ENCODE data around the gene ARHGEF28.

The ARHGEF28 gene

DNA sequence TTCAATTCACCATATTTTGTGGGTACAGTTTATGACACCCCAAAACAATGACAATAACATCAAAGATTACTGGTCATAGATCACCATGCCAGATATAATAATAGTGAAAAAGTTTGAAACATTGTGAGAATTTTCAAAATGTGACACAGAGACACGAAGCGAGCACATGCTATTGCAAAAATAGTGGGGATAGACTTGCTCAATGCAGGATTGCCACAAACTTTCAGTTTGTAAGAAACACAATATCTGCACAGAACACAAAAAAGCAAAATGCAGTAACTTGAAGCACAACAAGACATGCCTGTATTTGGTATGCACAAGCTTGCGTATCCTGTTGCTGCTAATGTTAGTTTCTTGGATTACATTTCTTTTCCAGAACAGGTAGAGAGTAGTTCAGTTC lies 35.8 kb downstream of the ARHGEF28 start:
- Histone ChIP-seq H3K9me3 (ENCODE audit: severe bottlenecking) (no peaks in the 10 kb centered on the region), H3K27me3 (ENCODE audit: insufficient read depth, low read depth, severe bottlenecking) (no peaks in the 10 kb centered on the region), H3K36me3 (no peaks in the 10 kb centered on the region), H3K27ac (no peak overlapping the region), H3K4me3 (ENCODE audit: low read depth, low read length) (no peak overlapping the region)
- TF ChIP-seq, protein P1, sequence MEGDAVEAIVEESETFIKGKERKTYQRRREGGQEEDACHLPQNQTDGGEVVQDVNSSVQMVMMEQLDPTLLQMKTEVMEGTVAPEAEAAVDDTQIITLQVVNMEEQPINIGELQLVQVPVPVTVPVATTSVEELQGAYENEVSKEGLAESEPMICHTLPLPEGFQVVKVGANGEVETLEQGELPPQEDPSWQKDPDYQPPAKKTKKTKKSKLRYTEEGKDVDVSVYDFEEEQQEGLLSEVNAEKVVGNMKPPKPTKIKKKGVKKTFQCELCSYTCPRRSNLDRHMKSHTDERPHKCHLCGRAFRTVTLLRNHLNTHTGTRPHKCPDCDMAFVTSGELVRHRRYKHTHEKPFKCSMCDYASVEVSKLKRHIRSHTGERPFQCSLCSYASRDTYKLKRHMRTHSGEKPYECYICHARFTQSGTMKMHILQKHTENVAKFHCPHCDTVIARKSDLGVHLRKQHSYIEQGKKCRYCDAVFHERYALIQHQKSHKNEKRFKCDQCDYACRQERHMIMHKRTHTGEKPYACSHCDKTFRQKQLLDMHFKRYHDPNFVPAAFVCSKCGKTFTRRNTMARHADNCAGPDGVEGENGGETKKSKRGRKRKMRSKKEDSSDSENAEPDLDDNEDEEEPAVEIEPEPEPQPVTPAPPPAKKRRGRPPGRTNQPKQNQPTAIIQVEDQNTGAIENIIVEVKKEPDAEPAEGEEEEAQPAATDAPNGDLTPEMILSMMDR (IDR thresholded peaks at IDR 0.05; ENCODE audit: low read depth, low read length): no peak
- DNase-seq: no peak

DNA sequence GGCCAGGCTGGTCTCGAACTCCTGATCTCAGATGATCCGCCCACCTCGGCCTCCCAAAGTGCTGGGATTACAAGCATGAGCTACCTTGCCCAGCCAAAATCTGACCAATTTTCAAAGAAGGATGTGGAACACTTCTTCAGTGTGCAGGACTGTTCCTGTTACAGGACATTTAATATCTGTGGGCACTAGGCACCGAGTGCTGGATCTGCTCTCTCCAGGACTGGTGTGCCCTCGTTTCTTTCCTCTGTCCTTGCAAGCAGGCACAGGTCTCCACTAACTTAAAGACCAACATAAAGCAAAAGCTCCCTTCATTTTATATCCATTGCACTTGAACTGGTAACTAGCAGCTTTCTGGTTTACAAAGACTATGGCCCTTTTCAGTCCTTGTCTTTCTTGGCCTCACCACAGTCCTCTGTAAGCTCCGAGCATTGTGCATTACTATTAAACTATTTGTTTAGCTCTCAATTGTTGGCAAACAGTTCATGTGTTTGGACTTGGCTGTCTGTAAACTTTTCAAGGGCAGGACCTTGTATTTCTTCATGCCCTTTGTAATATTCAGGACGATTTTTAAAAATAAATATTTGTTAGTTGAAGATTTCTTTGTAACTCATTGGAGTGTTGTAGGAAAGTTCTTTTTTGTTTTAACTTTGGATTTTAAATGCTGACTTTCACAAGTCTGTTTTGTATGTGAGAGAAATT lies 37.3 kb downstream of the ARHGEF28 start:
- H3K36me3 ChIP-seq: no peaks in the 10 kb centered on the region
- no peaks in the 10 kb centered on the region for H3K9me3 ChIP-seq (ENCODE audit: severe bottlenecking)
- no peak overlapping the region for H3K4me3 ChIP-seq (ENCODE audit: low read depth, low read length)
- DNase-seq: no peak
- H3K27ac ChIP-seq: no peak overlapping the region
- H3K27me3 ChIP-seq (ENCODE audit: insufficient read depth, low read depth, severe bottlenecking): no peaks in the 10 kb centered on the region
- TF ChIP-seq, protein P1 (IDR thresholded peaks at IDR 0.05; ENCODE audit: low read depth, low read length): no peak

GRCh38 chr5:73663860-73664240 lies 37.9 kb downstream of the ARHGEF28 start:
- DNase-seq: no peak
- TF ChIP-seq, protein P1 (IDR thresholded peaks at IDR 0.05; ENCODE audit: low read depth, low read length): no peak
- Histone ChIP-seq H3K4me3 (ENCODE audit: low read depth, low read length) (no peak overlapping the region), H3K27ac (no peak overlapping the region), H3K36me3 (no peaks in the 10 kb centered on the region), H3K9me3 (ENCODE audit: severe bottlenecking) (no peaks in the 10 kb centered on the region), H3K27me3 (ENCODE audit: insufficient read depth, low read depth, severe bottlenecking) (no peaks in the 10 kb centered on the region)

GRCh38 chr5:73664796-73665195 lies 38.8 kb downstream of the ARHGEF28 start:
- TF ChIP-seq, protein P1 (IDR thresholded peaks at IDR 0.05; ENCODE audit: low read depth, low read length): no peak
- Histone ChIP-seq H3K4me3 (ENCODE audit: low read depth, low read length) (no peak overlapping the region), H3K27me3 (ENCODE audit: insufficient read depth, low read depth, severe bottlenecking) (no peaks in the 10 kb centered on the region), H3K27ac (no peak overlapping the region), H3K9me3 (ENCODE audit: severe bottlenecking) (no peaks in the 10 kb centered on the region), H3K36me3 (no peaks in the 10 kb centered on the region)
- DNase-seq: no peak

- H3K9me3 ChIP-seq (ENCODE audit: severe bottlenecking): no peaks in the 10 kb centered on the region
- TF ChIP-seq, protein P1 (IDR thresholded peaks at IDR 0.05; ENCODE audit: low read depth, low read length): no peak
- H3K36me3 ChIP-seq: no peaks in the 10 kb centered on the region
- no peak for DNase-seq
- H3K27me3 ChIP-seq (ENCODE audit: insufficient read depth, low read depth, severe bottlenecking): no peaks in the 10 kb centered on the region
- no peak overlapping the region for H3K27ac ChIP-seq
- H3K4me3 ChIP-seq (ENCODE audit: low read depth, low read length): no peak overlapping the region
These were observed 40.9 kb downstream of the ARHGEF28 start for GRCh38 chr5:73666891-73667290.

DNA sequence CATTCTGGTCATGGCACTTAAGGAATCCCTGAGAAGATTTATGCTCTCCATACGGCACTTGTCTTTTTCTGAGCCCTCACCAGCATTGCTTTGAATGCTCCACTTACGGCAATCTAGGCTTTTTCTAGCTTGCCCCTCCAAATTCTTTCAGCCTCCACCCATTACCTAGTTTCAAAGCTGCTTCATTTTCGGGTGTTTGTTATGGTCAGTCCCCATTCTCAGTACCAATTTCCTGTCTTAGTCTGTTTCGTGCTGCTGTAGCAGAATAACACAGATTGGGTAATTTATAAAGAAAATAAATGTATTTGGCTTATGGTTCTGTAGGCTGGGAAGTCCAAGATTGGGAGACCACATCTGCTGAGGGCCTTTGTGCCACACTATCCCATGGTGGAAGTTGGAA lies 42.0 kb downstream of the ARHGEF28 start:
- H3K9me3 ChIP-seq (ENCODE audit: severe bottlenecking): no peaks in the 10 kb centered on the region
- no peak overlapping the region for H3K27ac ChIP-seq
- DNase-seq: no peak
- H3K36me3 ChIP-seq: no peaks in the 10 kb centered on the region
- TF ChIP-seq, protein P1 (IDR thresholded peaks at IDR 0.05; ENCODE audit: low read depth, low read length): no peak
- no peak overlapping the region for H3K4me3 ChIP-seq (ENCODE audit: low read depth, low read length)
- no peaks in the 10 kb centered on the region for H3K27me3 ChIP-seq (ENCODE audit: insufficient read depth, low read depth, severe bottlenecking)
